GM21786 (cell line): ENCODE data around the gene TULP4.
"Not testable (repeated sequence)": the region's sequence is repeated elsewhere in the genome, so short reads cannot be mapped to it uniquely, and the experiment has no call there.

Experiments used
- ATAC-seq: cut with Tn5 transposase; IDR thresholded peaks from one replicate; pipeline ENCODE4 v1.9.1; 2021; ENCODE audit not compliant: unreplicated experiment

TULP4 gene

DNA sequence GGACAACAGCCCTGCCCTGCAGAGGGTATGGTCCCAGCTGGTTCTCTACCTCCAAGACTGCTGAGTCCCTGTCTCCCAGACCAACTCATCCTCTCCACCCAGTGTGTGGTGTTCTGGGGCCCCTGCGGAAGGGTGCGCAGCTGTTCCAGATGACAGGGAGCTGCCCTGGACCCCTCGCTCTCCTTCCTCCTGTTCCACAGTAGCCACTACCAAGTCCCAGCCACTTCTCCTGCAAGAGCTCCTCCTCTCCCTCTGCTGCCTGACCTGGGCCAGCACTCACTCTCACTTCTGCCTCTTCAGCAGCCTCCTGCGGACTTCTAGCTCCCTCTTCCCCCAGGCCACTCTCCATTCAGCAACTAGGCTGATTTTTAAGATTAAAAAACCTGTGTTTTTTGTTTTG lies 207.5 kb downstream of the TULP4 start:
- ATAC-seq: no peak

DNA sequence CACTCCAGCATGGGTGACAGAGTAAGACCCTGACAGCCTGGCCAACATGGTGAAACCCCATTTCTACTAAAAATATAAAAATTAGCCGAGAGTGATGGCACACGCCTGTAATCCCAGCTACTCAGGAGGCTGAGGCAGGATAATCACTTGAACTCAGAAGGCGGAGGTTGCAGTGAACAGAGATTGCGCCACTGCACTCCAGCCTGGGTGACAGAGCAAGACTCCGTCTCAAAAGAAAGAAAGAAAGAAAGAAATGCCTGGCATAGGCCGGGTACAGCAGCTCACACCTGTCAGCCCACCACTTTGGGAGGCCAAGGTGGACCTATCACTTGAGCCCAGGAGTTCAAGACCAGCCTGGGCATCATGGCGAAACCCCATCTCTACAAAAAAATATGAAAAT lies 208.7 kb downstream of the TULP4 start:
- ATAC-seq: not testable (repeated sequence)

DNA sequence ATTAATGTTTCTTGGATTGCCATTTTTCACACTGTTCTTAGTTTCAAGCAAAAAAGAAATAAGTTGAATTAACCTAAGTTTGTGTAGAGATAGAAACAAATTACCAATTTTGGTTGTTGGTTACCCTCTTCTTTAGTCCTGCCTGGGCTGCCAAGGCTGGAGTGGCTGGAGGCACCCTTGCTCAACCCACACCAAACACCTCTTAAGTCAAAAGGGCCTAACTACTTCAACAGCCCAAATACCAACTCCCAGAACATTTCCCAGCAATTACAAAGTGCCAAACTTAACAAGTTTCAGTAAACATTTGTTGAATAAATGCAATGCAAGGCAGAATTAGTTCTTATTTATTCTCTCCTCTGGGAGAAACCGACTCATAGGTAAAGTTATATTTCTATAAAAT lies 209.5 kb downstream of the TULP4 start:
- ATAC-seq: no peak

DNA sequence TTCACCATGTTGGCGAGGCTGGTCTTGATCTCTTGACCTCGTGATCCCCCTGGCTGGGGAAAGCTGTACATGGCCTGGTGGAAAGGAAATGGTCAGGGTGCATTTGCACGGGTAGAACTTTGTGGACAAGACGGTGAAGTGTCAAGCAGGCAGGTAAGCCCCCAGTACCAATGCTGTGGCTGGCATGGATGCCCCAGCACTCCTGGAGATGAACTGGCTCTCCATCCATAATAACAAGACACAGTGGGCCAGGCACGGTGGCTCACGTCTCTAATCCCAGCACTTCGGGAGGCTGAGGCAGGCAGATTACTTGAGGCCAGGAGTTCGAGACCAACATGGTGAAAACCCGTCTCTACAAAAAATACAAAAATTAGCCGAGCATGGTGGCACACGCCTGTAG lies 210.4 kb downstream of the TULP4 start:
- no peak for ATAC-seq

DNA sequence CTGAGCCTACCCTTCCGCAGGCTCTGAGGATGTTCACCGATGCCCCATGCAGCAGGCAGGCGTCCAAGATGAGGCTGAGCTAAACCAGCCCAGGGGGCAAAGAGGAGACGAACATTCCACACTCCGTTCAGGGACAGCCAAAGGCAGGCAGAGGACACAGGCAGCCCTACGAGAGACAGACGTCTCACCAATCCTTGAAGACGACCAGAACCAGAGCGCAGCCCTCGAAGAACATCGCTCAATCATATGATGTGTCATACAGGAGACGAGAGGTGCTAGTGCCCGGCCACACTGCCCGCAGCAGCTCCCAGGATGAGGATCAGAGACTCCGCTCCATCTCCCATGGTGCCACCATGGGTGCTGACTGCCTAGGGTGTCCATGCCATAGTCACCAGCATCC lies 212.0 kb downstream of the TULP4 start:
- no peak for ATAC-seq

DNA sequence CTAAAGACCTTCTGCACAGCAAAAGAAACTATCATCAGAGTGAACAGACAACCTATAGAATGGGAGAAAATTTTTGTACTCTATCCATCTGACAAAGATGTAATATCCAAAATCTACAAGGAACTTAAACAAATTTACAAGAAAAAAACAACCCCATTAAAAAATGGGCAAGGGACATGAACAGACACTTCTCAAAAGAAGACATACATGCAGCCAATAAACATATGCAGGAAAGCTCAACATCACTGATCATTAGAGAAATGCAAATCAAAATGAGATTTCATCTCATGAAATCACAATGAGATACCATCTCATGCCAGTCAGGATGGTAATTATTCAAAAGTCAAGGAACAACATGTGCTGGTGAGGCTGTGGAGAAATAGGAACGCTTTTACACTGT lies 215.6 kb downstream of the TULP4 start:
- ATAC-seq: not testable (repeated sequence)

DNA sequence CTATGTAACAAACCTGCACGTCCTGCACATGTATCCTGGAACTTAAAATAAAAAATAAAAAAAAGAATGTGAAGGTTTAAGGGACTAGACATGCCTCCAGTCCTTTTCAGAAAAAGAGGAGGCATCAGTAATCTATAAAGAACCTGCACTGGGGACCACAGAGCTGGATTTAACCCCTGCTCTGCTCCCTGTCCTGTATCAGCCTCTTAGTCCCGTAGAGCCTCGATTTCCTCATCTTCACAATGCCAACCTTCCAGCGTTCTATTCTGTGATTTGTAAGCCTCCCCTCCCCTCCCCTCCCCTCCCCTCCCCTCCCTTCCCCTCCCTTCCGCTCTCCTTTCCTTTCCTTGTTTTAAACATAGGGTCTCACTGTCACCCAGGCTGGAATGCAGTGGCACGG lies 216.6 kb downstream of the TULP4 start:
- ATAC-seq: no peak

DNA sequence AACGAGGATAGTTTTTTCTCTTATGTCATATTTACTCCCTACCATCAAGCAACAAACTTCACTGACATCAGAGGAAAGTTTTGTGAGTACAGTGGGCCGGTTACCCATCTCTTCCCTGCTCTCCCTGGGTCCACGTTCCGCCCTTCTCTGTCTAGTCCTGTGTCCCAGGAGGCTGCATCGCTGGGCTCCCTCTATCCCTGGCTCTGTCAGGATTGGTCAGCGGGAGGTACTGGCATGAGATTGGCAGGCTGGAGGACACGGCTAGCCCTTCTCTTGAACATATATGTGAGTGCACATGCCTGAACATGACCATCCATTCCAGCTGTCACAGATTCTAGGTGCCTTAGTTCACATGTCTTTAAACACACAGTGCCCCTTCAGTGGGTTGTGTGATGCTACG lies 217.4 kb downstream of the TULP4 start:
- no peak for ATAC-seq

DNA sequence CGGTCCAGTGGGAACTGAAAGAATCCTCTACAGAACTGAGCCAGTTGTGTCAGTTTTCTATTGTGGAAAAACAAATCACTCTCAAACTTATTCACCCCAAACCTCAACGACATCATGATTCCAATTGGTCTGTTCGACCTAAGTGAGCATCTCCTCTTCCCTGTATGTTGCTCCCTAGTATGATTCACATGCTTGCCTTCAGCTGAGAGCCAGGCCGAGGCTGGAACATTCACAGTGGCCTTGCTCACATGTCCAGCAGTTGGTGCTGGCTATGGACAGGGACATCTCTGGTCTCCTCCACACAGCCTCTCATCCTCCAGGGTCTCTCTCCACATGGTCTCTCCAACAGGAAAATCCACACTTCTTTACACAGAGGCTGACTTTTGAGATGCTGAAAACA lies 219.3 kb downstream of the TULP4 start:
- no peak for ATAC-seq

DNA sequence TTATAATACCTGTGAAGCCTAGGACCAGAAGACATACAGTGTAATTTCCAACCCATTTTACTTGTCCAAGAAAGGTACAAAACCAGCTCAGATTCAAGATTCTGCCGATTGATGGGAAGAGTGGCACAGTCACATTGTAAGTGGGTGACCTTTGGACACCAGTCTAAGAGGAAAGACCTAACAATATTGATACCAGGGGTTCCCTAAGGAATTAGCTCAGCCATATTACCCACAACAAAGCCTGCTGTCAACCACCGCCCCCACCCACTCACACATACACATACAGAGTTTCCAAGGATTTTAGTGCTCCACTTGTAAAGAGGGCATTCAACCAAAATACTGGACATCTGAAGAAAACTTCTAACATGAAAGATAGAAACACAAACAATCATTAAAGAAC lies 219.7 kb downstream of the TULP4 start:
- no peak for ATAC-seq

DNA sequence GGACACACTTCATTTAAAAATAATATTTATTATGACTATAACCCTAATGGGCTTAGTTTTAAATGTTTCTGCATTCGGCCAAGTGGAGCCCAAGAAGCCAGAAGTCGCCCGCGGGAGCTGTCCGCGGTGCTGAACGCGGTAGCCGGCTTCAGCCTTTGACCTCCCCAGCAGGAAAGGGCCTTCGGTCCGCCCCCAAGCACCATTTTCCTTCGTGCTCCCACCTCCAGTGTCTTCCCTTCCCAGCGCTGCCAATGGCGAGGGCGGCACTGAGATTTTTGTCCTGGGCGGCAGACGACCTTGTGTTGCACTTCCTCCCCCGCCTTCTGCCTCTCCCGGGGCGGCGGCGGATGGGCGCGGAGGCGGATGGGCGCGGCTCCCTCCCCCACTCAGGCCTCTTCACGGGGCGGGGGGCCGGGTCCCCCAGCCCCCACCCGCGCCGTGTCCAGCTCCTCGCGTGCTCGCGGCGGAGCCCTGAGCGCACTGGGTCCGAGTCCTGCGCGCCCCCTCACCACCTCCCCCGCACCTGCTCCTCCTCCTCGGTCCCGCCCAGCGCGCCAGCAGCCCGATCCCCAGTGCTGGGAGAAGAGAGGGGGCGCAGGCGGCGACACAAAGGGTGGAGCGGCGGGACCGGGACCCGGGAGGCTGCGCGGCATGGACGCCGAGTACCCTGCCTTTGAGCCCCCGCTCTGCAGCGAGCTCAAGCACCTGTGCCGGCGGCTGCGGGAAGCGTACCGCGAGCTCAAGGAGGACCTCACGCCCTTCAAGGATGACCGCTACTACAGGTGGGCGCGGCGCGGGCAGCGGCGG lies 224.0 kb downstream of the TULP4 start:
- no peak for ATAC-seq

DNA sequence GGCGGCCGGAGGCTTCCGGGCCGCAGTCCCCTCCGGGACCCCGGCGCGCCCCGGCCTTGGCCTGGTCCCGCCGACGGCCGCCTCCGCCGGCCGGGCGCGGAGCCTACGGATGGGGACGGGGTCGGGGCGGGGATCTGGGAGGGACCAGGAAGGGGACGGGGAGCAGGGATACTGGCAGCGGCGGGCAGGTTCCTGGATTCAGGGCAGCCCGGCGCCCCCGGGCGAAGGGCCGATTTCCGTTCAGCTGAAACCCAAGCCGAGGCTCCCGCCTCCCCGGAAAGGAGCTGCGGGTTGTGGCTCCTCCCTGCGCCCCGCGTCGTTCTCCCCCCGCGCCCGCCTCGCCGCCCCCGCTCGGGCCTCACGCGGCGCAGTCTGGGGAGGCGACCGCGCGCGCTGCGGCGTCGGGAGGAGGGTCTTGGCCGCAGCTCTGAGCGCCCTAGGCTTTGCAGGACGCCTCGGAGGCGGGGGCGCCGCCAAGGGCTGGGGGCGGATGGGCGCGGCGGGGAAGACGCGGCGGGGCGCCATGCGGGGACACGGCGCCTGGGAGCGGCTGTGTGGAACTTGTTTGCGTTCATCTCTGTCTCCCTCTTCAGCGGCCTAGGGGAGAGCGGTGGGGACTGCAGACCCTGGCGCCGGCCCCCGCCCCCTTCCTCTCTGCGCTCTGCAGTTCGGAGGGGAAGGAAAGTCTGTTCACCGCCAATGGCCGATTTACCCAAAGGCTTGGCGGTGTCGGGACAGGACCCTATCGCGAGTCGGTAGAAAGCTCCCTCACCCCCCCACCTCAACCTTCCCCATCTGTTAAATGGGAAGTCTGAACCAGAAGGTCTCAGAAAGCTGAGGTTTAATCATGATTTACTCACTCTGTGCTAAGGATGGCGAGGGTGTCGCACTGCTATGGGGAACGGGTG lies 224.9 kb downstream of the TULP4 start:
- no peak for ATAC-seq

DNA sequence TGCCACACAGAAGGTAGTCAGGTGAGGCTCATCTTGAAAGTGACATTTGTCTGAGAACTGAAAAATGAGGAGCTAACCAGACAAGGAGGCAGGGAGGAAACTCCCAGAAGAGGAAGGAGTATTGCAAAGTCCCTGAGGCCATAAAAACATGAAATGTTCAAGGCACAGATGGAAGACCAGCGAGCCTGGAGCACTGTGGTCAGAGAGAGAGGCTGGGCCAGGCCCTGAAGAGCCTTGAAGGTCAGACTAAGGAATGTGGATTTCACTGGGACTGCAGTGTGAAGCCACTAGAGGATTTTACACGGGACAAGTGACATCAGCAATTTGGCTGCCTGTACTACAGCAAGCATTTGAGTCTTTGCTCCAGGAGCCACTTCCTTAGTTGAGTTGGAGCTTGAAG lies 226.5 kb downstream of the TULP4 start:
- ATAC-seq: no peak

DNA sequence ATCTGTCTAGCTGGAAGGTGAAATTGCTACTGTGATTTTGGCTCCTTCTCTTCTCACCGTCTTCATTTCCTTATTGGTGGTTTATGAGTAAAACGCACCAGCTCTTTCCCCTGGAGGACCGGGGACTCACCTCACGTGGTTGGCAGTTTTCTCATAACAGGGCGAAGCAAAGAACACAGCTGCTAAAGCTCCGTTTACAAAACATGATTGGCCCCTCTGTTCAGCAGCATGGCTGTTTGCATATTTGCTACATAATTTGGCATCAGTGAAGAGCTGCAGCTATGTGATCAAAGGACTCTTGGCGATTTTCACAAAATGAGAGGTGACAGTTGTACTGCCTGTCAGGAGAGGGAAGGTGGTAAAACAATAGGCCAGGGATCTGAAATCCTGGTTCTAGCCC lies 227.1 kb downstream of the TULP4 start:
- ATAC-seq: no peak

DNA sequence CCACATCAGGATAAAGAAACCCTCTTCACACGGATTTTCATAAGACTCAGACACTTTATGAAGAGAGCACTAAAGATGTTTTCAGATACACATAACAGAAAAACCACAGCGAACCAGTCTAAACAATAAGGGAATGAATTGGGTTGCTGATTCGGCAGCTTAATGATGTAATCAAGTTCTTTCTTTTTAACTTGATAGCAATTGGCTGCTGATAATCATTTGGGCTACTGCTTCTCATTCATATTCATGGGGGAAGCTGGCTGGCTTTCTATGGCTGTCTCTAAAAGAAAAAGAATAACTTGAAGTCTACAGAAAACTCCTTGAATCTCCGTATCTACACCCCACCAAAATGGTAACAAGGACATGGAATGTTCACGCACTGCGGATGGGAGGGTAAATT lies 227.6 kb downstream of the TULP4 start:
- no peak for ATAC-seq

DNA sequence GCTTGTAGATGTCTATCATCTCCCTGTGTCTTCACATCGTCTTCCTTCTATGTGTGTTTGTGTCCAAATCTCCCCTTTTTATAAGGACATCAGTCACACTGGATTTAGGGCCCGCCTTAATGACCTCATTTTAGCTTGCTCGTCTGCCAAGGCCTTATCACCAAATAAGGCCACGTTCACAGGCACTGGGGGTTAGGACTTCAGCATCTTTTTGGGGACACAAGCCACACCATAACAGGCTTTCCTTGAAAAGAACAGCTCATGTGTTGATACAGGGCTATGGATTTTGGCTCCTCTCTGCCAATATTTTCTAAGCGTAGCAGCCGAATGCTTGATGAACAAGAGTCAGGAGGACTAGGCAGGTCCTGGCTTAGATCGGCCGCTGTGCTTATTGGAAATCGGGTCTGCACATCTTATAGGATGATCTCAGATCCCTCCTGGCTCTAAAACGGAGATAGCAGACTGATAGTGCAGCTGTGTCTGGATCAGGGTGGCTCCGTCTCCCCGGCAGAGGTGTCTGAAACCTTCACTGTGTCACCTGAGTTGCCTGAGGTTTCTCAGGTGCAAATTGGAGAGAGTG lies 231.4 kb downstream of the TULP4 start:
- no peak for ATAC-seq

DNA sequence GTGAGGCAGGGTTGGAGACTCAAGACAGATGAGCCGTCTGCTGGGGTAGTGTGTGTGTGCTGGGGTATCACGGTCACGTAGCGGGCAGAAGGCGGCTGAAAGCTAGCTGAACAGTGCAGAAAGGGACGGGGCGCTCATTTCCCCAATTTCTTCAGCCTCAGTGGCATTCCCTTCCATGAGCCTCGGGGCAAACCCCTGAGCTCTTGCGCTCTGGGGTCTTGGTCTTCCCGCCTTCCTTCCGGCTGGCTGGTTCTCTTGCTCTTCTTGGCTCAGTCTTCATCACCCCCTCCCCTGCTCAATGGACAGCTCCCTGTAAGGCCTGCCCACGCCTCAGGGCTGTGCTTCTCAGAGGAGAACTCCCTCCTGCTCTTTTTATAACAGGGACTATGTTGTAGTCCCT lies 232.2 kb downstream of the TULP4 start:
- ATAC-seq: no peak

DNA sequence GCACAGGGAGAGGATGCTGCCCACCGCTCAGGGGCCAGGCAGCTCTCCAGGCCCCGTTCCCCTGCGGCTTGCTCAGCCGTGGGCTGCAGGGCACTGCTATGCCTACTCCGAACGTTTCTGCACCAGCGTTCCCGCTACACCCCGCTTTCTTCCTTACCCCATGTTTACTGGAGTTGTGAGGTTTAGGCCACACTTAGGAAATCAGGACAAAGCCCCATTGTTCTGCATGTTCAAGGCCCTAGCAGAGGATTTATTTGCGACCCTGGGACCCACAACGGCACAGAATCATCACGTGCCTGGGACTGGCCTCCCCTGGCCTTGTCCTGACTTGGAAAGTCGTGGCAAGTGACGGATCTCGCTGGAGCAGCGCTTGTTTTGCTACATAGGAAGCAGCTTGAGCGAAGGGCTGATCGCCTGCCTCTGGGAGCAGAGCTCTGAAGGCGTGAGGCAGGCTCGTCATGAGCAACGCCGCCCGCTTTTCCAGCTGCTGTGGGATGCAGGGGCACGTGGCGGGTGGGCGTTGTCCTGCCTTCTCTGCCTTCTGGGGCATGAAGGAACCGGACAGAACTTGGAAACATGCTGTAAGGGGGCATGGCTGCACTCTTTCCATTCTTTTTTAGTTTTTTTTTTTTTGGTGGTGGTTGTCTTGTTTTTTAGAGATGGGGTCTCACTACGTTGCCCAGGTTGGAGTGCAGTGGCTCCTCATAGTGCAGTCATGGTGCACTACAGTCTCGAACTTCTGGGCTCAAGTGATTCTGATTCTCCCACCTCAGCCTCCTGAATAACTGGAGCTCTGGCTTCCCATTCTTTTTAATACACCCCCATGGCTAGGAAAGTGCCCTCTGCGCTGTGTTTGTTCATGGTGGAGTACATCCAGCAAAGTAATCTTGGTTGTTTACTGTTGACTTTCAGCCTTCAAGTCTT lies 233.0 kb downstream of the TULP4 start:
- no peak for ATAC-seq

DNA sequence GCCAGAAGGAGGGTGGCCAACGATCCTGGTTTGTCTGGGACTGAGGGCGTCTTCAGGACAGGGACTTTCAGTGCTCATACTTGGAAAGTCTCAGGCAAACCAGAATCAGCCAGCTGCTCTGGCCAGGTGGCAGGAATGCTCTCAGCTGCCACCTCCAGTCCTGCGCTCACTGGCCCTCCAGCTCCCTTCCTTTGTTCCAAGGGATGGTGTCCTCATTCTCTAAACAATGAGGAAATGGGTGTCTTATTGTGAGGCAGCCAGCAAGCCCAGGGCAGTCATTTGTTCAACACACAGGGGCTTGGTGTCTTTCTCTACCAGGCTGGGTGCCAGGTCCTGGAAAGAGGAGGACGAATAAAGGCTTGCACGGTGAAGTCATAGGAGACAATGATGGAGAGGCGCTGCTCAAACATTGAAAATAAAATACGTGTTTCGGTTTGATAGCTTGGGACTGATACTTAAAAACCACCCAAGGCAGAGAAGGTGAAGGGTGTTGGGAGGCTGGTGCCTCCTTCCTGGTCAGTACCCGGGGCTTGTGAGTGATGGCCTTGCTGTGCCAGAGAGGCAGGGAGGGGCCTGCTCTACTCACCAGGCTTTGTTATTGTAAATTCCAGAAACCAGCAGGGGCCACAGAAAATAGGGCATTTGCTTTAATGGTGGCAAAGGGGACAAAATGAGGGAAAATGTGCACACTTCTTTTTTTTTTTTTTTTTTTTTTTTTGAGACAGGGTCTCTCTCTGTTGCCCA lies 236.3 kb downstream of the TULP4 start:
- no peak for ATAC-seq
